Uterus (tissue), 4 donors: ENCODE results near the gene PLXNC1. TPM values are rescaled to one million over a fixed set of nuclear protein-coding genes. Genes with fewer than 3 reads are reported as not detected.

Source experiments
- DNase-seq, 2 donors: peaks; one replicate each; pipeline ENCODE4 v3.0.0-alpha.2; 2019 to 2020
- H3K27ac ChIP-seq, 2 donors: fragments of 200-600 bp; sonication (generic); 1 replicate in 1 of 2; 2 replicates in 1 of 2; pipeline ENCODE4 v1.5.1; 2016 to 2018
- H3K27me3 ChIP-seq, 2 donors: fragments of 200-600 bp; sonication (generic); one replicate each; pipeline ENCODE4 v1.5.1; 2018 to 2019; ENCODE audit warnings: control low read depth in 1 of 2
- H3K36me3 ChIP-seq, 2 donors: fragments of 200-600 bp; sonication (generic); one replicate each; pipeline ENCODE4 v1.5.1; 2019; ENCODE audit warnings: control low read depth in 1 of 2
- H3K4me1 ChIP-seq, 2 donors: fragments of 200-600 bp; sonication (generic); one replicate each; pipeline ENCODE4 v1.5.1; 2018 to 2019; ENCODE audit warnings: control low read depth in 1 of 2
- H3K4me3 ChIP-seq, 2 donors: fragments of 200-600 bp; sonication (generic); 1 replicate in 1 of 2; 2 replicates in 1 of 2; pipeline ENCODE4 v1.5.1; 2018 to 2019; ENCODE audit warnings: mild to moderate bottlenecking in 1 of 2
- H3K9me3 ChIP-seq, 2 donors: fragments of 200-600 bp; sonication (generic); one replicate each; pipeline ENCODE4 v1.5.1; 2019; ENCODE audit warnings: control low read depth in 1 of 2
- POLR2A ChIP-seq, 2 donors: fragments of 450-650 bp; IDR thresholded peaks; one replicate each; pipeline ENCODE4 v1.6.1; 2016; ENCODE audit warnings: antibody characterized with exemption in 2 of 2, mild to moderate bottlenecking in 1 of 2, moderate library complexity in 1 of 2
- intact Hi-C: fragments of 100-400 bp; cut with DNase I; formaldehyde crosslinking; loops from one replicate; pipeline ENCODE4 v1.15.1; 2023; ENCODE audit warnings: low total_unique reads
- total RNA-seq, 4 donors: library from RNA; depleted of rRNA in 3 of 4; stranded (reverse); fragments of >200 nt in 3 of 4; gene quantifications; one replicate each; pipeline versions ENCODE4 v1.1.0 to v1.2.4, GENCODE V29; 2014 to 2023
- TF ChIP-seq, protein P1 (sequence below), 4 experiments: fragments of 200-600 bp in 2 of 4; fragments of 450-650 bp in 2 of 4; sonication (generic) in 2 of 4; IDR thresholded peaks; one replicate each; pipeline ENCODE4 v1.5.1; 2016 to 2019; ENCODE audit warnings: antibody characterized with exemption in 4 of 4, mild to moderate bottlenecking in 2 of 4, moderate library complexity in 1 of 4
- donor health status: DM: yes; HTN: yes; CAD: no.

Gene PLXNC1
- total RNA-seq, 4 donors from 2014 or later: 11.6 to 23.8 (median 16.3) TPM

DNA sequence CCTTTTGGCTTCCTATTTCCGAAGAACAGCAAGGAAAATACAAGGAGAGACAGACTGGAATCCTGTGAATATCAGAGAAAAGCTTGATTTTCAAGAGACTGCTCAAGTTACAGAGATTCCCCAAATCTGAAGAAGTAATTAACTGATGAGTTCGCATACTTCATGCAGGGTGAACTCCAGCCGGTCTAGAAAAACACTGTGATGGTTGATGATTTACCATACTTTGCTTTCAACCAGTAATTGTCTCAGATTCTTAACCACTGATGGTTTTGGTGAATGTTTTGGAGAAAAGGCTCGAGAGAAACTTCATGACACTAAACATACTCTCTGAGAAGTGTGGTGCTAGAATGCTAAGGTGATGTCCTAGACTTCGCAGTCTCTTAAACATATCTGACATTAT, 4.4 kb upstream of the PLXNC1 start:
- no peak overlapping the region for H3K4me3 ChIP-seq
- no peak for DNase-seq
- H3K9me3 ChIP-seq: no peaks in the 10 kb centered on the region
- TF ChIP-seq, protein P1, sequence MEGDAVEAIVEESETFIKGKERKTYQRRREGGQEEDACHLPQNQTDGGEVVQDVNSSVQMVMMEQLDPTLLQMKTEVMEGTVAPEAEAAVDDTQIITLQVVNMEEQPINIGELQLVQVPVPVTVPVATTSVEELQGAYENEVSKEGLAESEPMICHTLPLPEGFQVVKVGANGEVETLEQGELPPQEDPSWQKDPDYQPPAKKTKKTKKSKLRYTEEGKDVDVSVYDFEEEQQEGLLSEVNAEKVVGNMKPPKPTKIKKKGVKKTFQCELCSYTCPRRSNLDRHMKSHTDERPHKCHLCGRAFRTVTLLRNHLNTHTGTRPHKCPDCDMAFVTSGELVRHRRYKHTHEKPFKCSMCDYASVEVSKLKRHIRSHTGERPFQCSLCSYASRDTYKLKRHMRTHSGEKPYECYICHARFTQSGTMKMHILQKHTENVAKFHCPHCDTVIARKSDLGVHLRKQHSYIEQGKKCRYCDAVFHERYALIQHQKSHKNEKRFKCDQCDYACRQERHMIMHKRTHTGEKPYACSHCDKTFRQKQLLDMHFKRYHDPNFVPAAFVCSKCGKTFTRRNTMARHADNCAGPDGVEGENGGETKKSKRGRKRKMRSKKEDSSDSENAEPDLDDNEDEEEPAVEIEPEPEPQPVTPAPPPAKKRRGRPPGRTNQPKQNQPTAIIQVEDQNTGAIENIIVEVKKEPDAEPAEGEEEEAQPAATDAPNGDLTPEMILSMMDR (IDR thresholded peaks at IDR 0.05): no peak
- no peak for TF ChIP-seq POLR2A (IDR thresholded peaks at IDR 0.05)
- no peaks in the 10 kb centered on the region for H3K36me3 ChIP-seq
- H3K4me1 ChIP-seq: no peaks in the 10 kb centered on the region
- H3K27me3 ChIP-seq: no peaks in the 10 kb centered on the region
- H3K27ac ChIP-seq: no peak overlapping the region
- intact Hi-C loops: no loop called here

DNA sequence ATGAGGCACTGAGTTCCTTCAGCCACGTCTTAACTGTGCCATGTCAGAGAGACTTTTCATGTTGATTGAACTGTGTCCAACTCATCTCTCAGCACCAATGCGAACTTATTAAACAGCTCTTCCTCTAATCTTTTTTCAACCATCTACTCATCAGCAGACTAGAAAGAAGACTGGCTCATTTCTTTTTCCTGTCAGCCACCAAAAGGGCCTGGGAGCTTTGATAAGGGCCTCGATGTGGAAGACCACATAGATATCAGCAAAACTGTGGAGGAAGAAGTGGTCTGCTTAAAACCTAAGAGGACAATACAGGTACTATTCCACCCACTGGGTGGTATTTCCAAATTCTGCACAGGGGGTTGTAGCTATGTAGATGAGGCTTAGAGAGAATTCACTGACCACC, 3.6 kb upstream of the PLXNC1 start:
- H3K27me3 ChIP-seq: no peaks in the 10 kb centered on the region
- H3K27ac ChIP-seq: no peak overlapping the region
- no peak for DNase-seq
- H3K4me3 ChIP-seq: no peak overlapping the region
- H3K9me3 ChIP-seq: no peaks in the 10 kb centered on the region
- TF ChIP-seq POLR2A (IDR thresholded peaks at IDR 0.05): no peak
- TF ChIP-seq, protein P1 (IDR thresholded peaks at IDR 0.05): no peak
- no peaks in the 10 kb centered on the region for H3K4me1 ChIP-seq
- intact Hi-C loops: loop anchor here (5.0 kb wide), 1 partner anchor 393 kb away; no protein-coding TSS in a partner anchor
- H3K36me3 ChIP-seq: no peaks in the 10 kb centered on the region

DNA sequence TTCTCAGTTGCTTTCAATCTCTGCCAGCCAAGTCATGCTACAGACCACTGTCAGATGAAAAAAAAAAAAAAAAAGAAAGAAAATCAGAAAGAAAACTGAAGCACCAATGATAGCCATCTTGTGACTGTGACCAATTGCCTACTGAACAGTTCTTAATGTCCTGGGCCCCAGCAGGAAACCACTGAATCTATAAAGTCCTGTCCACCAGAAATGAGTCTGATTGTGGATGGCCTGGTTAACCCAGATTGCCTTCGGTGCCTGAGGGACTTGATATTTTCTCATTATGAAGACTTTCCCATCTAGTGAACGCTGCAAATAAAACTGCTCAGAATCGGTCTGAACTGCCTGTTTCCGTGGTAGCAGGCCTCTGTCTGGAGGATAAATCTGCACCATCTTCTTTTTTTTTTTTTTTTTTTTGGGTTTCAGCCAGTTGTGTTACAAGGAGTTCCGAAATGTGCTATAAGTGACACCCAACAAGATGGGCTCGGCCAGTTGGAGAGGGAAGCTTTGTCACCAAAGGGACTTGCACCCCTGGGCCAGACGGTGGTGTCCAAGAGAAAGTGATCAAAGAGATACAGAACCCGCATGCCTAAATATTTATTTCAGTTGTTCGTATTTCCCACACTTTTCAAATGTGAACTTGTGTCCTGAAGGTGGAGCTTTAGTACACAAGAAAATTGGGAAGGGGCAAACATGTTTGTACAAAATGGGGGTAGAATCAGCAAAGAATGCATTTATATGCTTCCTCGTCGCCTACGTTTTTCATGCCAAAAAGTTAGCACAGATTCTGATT, 3.0 kb upstream of the PLXNC1 start:
- TF ChIP-seq POLR2A (IDR thresholded peaks at IDR 0.05): no peak
- TF ChIP-seq, protein P1 (IDR thresholded peaks at IDR 0.05): peak; percentile 43 to 57 (median 45)
- Histone ChIP-seq H3K36me3 (no peaks in the 10 kb centered on the region), H3K9me3 (no peaks in the 10 kb centered on the region), H3K27ac (no peak overlapping the region), H3K4me3 (no peak overlapping the region), H3K4me1 (no peaks in the 10 kb centered on the region), H3K27me3 (no peaks in the 10 kb centered on the region)
- intact Hi-C loops: loop anchor here (5.0 kb wide), 1 partner anchor 392 kb away; no protein-coding TSS in a partner anchor
- peak; percentile 24 to 29 for DNase-seq

DNA sequence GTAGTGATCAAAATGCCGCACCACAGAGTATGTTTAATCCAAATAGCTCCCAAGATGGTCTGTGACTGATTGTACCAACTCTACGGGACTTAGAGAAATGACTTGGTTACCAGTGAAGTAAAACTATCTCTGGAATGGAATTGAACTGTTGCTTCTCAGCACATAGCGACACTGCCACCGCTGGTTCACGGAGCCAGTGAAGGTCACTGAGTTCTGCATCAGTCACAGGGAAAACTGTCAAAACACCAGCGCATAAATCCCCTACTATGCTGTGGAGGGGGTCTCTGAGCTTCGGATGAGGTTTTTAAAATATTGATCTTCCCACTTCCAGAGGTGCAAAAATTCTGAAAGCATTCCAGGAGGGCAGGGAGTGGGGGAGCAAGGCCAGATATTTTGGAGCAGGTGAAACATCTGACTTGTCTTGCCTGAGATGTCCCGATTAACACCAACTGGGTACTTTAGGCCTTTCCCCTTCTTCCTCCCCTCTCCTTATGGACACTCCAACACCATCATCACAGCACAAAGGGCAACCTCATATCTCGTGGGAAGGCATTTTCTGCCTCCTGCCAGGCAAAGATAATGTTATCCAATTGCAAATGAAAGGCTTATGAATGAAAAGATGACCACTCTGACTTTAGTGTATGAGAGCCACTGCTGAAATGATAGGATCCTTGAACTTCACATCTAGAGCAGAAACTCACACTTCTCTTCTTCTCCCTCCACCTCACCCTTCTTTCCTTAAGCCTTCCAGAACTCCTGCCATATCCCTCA, 2.0 kb upstream of the PLXNC1 start:
- intact Hi-C loops: loop anchor here (5.0 kb wide), 1 partner anchor 391 kb away; no protein-coding TSS in a partner anchor
- H3K9me3 ChIP-seq: no peaks in the 10 kb centered on the region
- no peaks in the 10 kb centered on the region for H3K36me3 ChIP-seq
- no peaks in the 10 kb centered on the region for H3K27me3 ChIP-seq
- no peak overlapping the region for H3K27ac ChIP-seq
- no peak for DNase-seq
- no peak for TF ChIP-seq POLR2A (IDR thresholded peaks at IDR 0.05)
- no peak overlapping the region for H3K4me3 ChIP-seq
- H3K4me1 ChIP-seq: no peaks in the 10 kb centered on the region

DNA sequence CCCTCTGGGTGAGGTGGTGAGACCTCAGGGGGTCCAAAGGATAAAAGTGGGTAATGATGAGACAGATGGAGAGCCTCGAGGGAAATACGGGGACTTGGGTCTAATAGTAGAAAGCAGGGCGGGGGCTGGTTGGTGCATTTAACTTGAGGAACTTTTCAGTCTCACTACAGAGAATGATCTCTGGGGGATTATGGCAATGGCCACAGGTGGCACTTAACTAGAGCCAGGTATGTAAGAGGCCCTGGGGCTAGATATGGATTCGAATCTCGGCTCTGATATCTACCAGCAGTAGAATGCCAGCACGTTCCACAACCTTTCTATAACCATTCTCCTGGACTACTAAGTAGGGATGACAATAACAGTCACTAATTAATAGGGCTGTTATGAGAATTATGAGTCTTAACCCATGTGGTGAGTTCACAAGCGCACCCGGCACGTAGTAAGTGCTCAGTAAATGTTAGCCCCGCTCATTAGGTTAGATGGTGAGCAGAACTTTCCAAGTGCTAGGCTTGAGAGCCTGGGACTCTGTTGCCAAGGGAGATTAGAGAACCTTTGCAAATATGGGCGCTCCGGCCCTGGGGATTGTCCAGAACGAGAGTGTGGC, 888 bp upstream of the PLXNC1 start:
- Histone ChIP-seq H3K27me3 (no peaks in the 10 kb centered on the region), H3K4me1 (no peaks in the 10 kb centered on the region), H3K27ac (peak overlapping the region; percentile 53 to 59), H3K9me3 (no peaks in the 10 kb centered on the region), H3K36me3 (no peaks in the 10 kb centered on the region), H3K4me3 (peak overlapping the region; percentile 43 to 67)
- DNase-seq: no peak
- intact Hi-C loops: loop anchor here (5.0 kb wide), 1 partner anchor 390 kb away; no protein-coding TSS in a partner anchor
- TF ChIP-seq, protein P1 (IDR thresholded peaks at IDR 0.05): no peak
- no peak for TF ChIP-seq POLR2A (IDR thresholded peaks at IDR 0.05)
